GM13977 (cell line): ENCODE data around the gene GNAZ.

ENCODE experiments used
- DNase-seq: peaks from one replicate; pipeline ENCODE4 v3.0.0; 2012; ENCODE audit warnings: low spot score
- CTCF ChIP-seq: IDR thresholded peaks from 2 replicates; pipeline ENCODE4 v1.5.1; 2012; ENCODE audit warnings: mild to moderate bottlenecking, control low read depth; ENCODE audit not compliant: insufficient read depth; ENCODE audit errors: extremely low read depth, missing control alignments
- in situ Hi-C: fragments of 300-500 bp; cut with MboI; formaldehyde crosslinking; loops from one replicate; pipeline ENCODE4 v1.12.0; 2022; ENCODE audit warnings: low sequenced_read_pairs, low pct_unique_long_range_greater_than_20kb, mixed read lengths, inconsistent platforms; ENCODE audit not compliant: unreplicated experiment

GNAZ gene

GRCh38 chr22:23137468-23137867 lies 67.1 kb downstream of the GNAZ start:
- no peak for TF ChIP-seq CTCF
- no peak for DNase-seq
- in situ Hi-C loops = loop anchor here (25.0 kb wide), 2 partner anchors 775 to 925 kb away; no protein-coding TSS in a partner anchor

GRCh38 chr22:23137905-23138561 lies 67.7 kb downstream of the GNAZ start:
- peak; percentile 61 for DNase-seq
- TF ChIP-seq CTCF = no peak
- in situ Hi-C loops = loop anchor here (25.0 kb wide), 2 partner anchors 776 to 926 kb away; no protein-coding TSS in a partner anchor

DNA sequence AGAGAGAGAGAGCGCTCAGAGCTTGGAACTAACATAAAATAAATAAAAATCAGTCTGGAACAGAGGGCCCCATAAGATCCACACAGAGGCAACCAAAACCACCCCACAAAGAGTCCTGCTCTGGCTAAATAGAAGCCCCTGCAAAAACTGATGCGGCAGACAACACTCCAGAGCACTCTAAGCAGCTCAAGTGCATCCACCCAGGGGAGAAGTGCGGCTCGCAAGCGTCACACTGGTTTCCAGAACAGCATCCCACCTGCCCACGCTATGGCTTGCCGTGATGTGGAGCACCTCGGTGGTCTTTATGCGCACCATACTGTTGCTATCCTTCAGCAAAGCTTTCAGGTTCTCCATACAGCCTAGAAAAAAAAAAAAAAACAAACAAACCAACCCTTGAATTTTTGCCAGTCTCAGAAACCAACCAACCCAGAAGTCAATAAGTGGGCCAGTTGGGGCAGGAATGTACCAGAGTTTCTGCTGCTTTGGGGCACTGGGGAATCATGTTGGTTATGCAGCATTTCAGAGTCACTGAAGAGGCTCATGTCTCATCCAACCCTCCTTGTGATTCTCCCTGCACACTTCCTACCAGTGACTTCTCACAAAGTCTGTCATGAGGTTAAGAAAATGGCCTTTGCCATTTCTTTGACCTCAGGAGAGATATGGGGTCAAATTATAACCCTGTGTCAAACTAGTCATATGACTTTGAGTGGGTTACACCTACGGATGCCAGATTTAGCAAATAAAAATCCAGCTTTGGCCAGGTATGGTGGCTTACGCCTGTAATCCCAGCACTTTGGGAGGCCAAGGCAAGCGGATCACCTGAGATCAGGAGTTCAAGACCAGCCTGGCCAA lies 68.5 kb downstream of the GNAZ start:
- no peak for TF ChIP-seq CTCF
- no peak for DNase-seq
- in situ Hi-C loops = loop anchor here (25.0 kb wide), 2 partner anchors 777 to 927 kb away; no protein-coding TSS in a partner anchor

DNA sequence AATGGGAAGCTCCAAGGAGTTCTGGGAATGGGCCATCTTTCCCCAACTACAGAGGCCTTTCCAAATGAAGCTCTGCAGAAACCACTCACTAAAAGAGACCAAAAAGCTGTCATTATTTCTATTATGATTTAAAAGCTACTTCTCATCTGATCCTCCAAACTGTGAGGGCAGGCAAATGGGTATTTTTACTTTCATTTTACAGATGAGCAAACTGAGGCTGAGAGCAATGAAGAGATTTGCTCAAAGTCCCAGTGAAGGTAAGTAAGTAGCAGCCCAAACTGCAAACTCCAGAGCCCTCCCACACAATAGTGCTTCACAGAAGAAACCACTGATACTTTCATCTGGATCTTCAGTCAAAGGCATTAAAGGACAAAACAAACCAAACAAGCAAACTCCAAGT lies 70.1 kb downstream of the GNAZ start:
- DNase-seq = no peak
- TF ChIP-seq CTCF = no peak
- in situ Hi-C loops = loop anchor here (25.0 kb wide), 2 partner anchors 778 to 928 kb away; no protein-coding TSS in a partner anchor

DNA sequence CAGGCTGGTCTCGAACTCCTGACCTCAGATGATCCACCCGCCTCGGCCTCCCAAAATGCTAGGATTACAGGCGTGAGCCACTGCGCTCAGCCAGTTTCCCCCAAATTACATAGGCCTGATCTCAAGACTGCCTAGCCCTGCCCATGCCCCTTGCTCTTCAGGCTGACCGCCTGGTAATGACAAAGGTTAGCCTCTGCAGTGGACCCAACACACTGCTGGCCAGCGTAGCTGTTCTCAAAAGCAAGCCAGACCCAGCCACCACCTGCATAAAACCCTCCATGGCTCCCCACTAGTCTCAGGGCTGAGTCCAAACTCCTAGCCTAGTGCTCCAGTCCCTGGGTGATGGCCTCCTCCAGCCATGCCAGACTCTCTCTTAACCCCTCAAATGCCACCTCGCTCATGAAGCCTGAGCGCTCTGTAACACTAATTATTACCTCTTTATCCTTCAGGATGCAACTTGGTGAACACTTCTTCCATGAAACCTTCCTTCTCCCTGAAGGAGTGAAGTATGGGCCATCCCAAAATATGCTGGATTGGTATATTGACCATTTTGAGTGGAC lies 72.3 kb downstream of the GNAZ start:
- in situ Hi-C loops = loop anchor here (25.0 kb wide), 2 partner anchors 780 to 930 kb away; no protein-coding TSS in a partner anchor
- DNase-seq = no peak
- no peak for TF ChIP-seq CTCF

- in situ Hi-C loops = loop anchor here (25.0 kb wide), 2 partner anchors 781 to 931 kb away; no protein-coding TSS in a partner anchor
- DNase-seq = no peak
- TF ChIP-seq CTCF = no peak
Observed at GRCh38 chr22:23143119-23143518, 72.8 kb downstream of the GNAZ start.
